ENCODE measurements around the gene CLTC. TPM values are rescaled to one million over a fixed set of nuclear protein-coding genes. Genes with fewer than 3 reads are reported as not detected.

CLTC gene
- total RNA-seq, 1 experiment from 2014 or later = 254 TPM

DNA sequence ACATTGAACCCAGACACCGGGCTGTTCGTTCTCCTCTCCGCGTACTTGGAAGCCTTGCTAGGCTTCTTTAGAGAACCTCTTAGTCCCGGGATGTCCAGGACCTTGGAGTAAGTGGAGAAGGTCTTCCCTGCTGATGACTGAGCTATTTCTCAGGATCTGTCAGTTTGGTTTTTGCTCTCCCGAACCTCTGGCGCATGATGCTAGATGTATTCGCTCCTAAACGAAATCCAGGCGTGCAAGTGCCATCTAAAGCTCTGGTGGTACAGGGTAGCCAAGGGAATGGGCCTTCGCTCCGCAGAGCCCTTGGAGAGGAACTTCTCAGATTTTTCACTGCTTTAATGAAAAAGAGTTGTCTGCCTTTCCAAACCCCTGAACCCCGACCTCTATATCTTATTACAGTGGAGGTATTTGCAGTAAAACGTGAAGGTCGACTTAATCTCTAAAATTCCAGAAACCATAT is 88.3 kb downstream of the CLTC start:
- Histone ChIP-seq H3K56ac (ENCODE audit: insufficient read length, low read depth, low read length) (no peak overlapping the region), H4K91ac (ENCODE audit: insufficient read length, low read depth, low read length) (no peak overlapping the region), H3K79me1 (ENCODE audit: insufficient read depth, low read depth, low read length, poor library complexity, severe bottlenecking) (peaks cover 3% of the 10 kb centered on the region), H3K18ac (ENCODE audit: insufficient read length, low read depth, low read length) (no peak overlapping the region), H3K27me3 (ENCODE audit: insufficient read depth, low read length) (no peaks in the 10 kb centered on the region), H3K9me3 (ENCODE audit: control insufficient read depth, low read depth, low read length) (no peaks in the 10 kb centered on the region), H4K20me1 (ENCODE audit: control insufficient read depth, insufficient read depth, insufficient read length) (no peaks in the 10 kb centered on the region), H3K9ac (ENCODE audit: extremely low read depth, insufficient read length, low read length) (peak overlapping the region; percentile 90), H2BK20ac (ENCODE audit: low read depth, low read length, poor library complexity, severe bottlenecking) (no peak overlapping the region), H3K23me2 (ENCODE audit: insufficient read length, low read depth, low read length, poor library complexity, severe bottlenecking) (peaks cover 10% of the 10 kb centered on the region), H3K4me1 (ENCODE audit: insufficient read depth, low read length) (no peaks in the 10 kb centered on the region), H4K8ac (replicated peaks; ENCODE audit: insufficient read length, low read depth, low read length) (no peak overlapping the region), H2BK5ac (ENCODE audit: insufficient read length, low read length) (no peak overlapping the region), H3K4me2 (ENCODE audit: insufficient read depth, insufficient read length, low read length) (peak overlapping the region; percentile 93), H2AK5ac (ENCODE audit: insufficient read length, low read length) (no peak overlapping the region), H2AFZ (ENCODE audit: low read length) (peak overlapping the region; percentile 35), H3K27ac (ENCODE audit: insufficient read length, low read depth, low read length) (peak overlapping the region; percentile 22), H3K23ac (ENCODE audit: insufficient read length, low read depth, low read length) (no peak overlapping the region), H2BK15ac (ENCODE audit: low read depth, low read length) (no peak overlapping the region), H2BK12ac (ENCODE audit: insufficient read length, low read depth, low read length) (no peak overlapping the region), H3K4ac (ENCODE audit: low read depth, low read length) (no peak overlapping the region), H4K5ac (ENCODE audit: insufficient read length, low read depth, low read length) (no peak overlapping the region), H3T11ph (ENCODE audit: low read length) (no peak overlapping the region), H2BK120ac (ENCODE audit: low read depth, low read length, poor library complexity, severe bottlenecking) (no peak overlapping the region), H3K14ac (ENCODE audit: insufficient read depth, low read length) (peak overlapping the region; percentile 9; the same call in 1 of the 2 replicates), H3K79me2 (ENCODE audit: insufficient read depth, low read length) (peaks cover 41% of the 10 kb centered on the region)
- Mint-ChIP-seq H3K4me1 (peaks cover 24 to 26% of the 10 kb centered on the region in 2 experiments), H3K9me3 (no peaks in the 10 kb centered on the region), H3K27ac (peak overlapping the region; percentile 98 to 99 (median 99)), H3K27me3 (ENCODE audit: low read depth) (no peaks in the 10 kb centered on the region; the same call in 1 of the 2 replicates), H3K36me3 (ENCODE audit: insufficient read depth in 1 of 3, low read depth in 3 of 3) (peaks cover 12 to 24% (median 15%) of the 10 kb centered on the region in 3 experiments), H3K4me3 (peak overlapping the region; percentile 97 to 98)
- no peak for DNase-seq
- no CpG with 5 or more reads among the region's 15 CpGs for WGBS (ENCODE audit: extremely low coverage, insufficient read length, low lambda C conversion rate)
- TF ChIP-seq, protein P1, sequence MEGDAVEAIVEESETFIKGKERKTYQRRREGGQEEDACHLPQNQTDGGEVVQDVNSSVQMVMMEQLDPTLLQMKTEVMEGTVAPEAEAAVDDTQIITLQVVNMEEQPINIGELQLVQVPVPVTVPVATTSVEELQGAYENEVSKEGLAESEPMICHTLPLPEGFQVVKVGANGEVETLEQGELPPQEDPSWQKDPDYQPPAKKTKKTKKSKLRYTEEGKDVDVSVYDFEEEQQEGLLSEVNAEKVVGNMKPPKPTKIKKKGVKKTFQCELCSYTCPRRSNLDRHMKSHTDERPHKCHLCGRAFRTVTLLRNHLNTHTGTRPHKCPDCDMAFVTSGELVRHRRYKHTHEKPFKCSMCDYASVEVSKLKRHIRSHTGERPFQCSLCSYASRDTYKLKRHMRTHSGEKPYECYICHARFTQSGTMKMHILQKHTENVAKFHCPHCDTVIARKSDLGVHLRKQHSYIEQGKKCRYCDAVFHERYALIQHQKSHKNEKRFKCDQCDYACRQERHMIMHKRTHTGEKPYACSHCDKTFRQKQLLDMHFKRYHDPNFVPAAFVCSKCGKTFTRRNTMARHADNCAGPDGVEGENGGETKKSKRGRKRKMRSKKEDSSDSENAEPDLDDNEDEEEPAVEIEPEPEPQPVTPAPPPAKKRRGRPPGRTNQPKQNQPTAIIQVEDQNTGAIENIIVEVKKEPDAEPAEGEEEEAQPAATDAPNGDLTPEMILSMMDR (conservative IDR thresholded peaks at IDR 0.05) = no peak

Data from H9 (cell line).